SK-N-SH treated with all-trans-retinoic acid at 6 μM for 48 hours (cell line): ENCODE results near the gene OR10AG1.

Source experiments
- ATAC-seq: fragments of 200-7000 bp; cut with Tn5 transposase; 3 replicates; pipeline ENCODE4 v1.9.1; 2020; ENCODE audit warnings: mild to moderate bottlenecking, moderate library complexity
- ARNTL ChIP-seq: fragments of 450-650 bp; formaldehyde crosslinking; IDR thresholded peaks from 2 replicates; pipeline ENCODE4 v1.5.0; 2020; ENCODE audit warnings: low read depth, mild to moderate bottlenecking, moderate library complexity, borderline replicate concordance
- BACH2 ChIP-seq: fragments of 250-450 bp; sonication (Bioruptor Pico); IDR thresholded peaks from 2 replicates; pipeline ENCODE4 v1.9.0; 2021; ENCODE audit warnings: mild to moderate bottlenecking, borderline replicate concordance
- CSDC2 ChIP-seq: fragments of 250-450 bp; sonication (Bioruptor Pico); IDR thresholded peaks from 2 replicates; pipeline ENCODE4 v1.5.0; 2020; ENCODE audit warnings: mild to moderate bottlenecking, moderate library complexity
- ESRRG ChIP-seq: fragments of 250-450 bp; sonication (Bioruptor Pico); IDR thresholded peaks from 2 replicates; pipeline ENCODE4 v1.6.1; 2021; ENCODE audit warnings: mild to moderate bottlenecking
- GLIS3 ChIP-seq: fragments of 250-450 bp; sonication (Bioruptor Pico); IDR thresholded peaks from 2 replicates; pipeline ENCODE4 v1.5.0; 2020; ENCODE audit warnings: mild to moderate bottlenecking, moderate library complexity
- ISL1 ChIP-seq: fragments of 250-450 bp; sonication (Bioruptor Pico); IDR thresholded peaks from 2 replicates; pipeline ENCODE4 v2.1.2; 2022; ENCODE audit warnings: mild to moderate bottlenecking, moderate library complexity
- OSR1 ChIP-seq: fragments of 250-450 bp; sonication (Bioruptor Pico); IDR thresholded peaks from 2 replicates; pipeline ENCODE4 v1.8.0; 2022; ENCODE audit warnings: moderate library complexity, mild to moderate bottlenecking, inconsistent platforms
- PPARA ChIP-seq: fragments of 250-450 bp; sonication (Bioruptor Pico); IDR thresholded peaks from 2 replicates; pipeline ENCODE4 v1.5.0; 2020; ENCODE audit warnings: mild to moderate bottlenecking, borderline replicate concordance
- RARB ChIP-seq: fragments of 250-450 bp; sonication (Bioruptor Pico); IDR thresholded peaks from 2 replicates; pipeline ENCODE4 v1.8.0; 2021; ENCODE audit warnings: mild to moderate bottlenecking, moderate library complexity
- SNAI2 ChIP-seq: fragments of 250-450 bp; sonication (Bioruptor Pico); IDR thresholded peaks from 2 replicates; pipeline ENCODE4 v1.5.0; 2020; ENCODE audit warnings: mild to moderate bottlenecking, moderate library complexity
- TCF4 ChIP-seq: fragments of 250-450 bp; sonication (Bioruptor Pico); IDR thresholded peaks from 2 replicates; pipeline ENCODE4 v1.8.0; 2021; ENCODE audit warnings: mild to moderate bottlenecking, moderate library complexity, borderline replicate concordance
- TOX ChIP-seq: fragments of 250-450 bp; sonication (Bioruptor Pico); IDR thresholded peaks from 2 replicates; pipeline ENCODE4 v1.8.0; 2021; ENCODE audit warnings: mild to moderate bottlenecking, moderate library complexity, borderline replicate concordance
- ZC3H10 ChIP-seq: fragments of 250-450 bp; sonication (Bioruptor Pico); IDR thresholded peaks from 2 replicates; pipeline ENCODE4 v1.5.1; 2021; ENCODE audit warnings: mild to moderate bottlenecking, moderate library complexity
- ZFP3 ChIP-seq: fragments of 250-450 bp; sonication (Bioruptor Pico); IDR thresholded peaks from 2 replicates; pipeline ENCODE4 v1.5.0; 2020; ENCODE audit warnings: mild to moderate bottlenecking, moderate library complexity
- ZFP30 ChIP-seq: fragments of 450-650 bp; formaldehyde crosslinking; IDR thresholded peaks from 2 replicates; pipeline ENCODE4 v1.5.0; 2022; ENCODE audit warnings: mild to moderate bottlenecking, moderate library complexity
- ZNF565 ChIP-seq: fragments of 450-650 bp; formaldehyde crosslinking; conservative IDR thresholded peaks from 2 replicates; pipeline ENCODE4 v1.5.0; 2020; ENCODE audit warnings: low read depth, mild to moderate bottlenecking, moderate library complexity
- ZNF70 ChIP-seq: fragments of 450-650 bp; formaldehyde crosslinking; IDR thresholded peaks from 2 replicates; pipeline ENCODE4 v1.5.0; 2020; ENCODE audit warnings: mild to moderate bottlenecking, moderate library complexity
- ZNF8 ChIP-seq: fragments of 450-650 bp; formaldehyde crosslinking; IDR thresholded peaks from 2 replicates; pipeline ENCODE4 v1.5.0; 2020; ENCODE audit warnings: mild to moderate bottlenecking, moderate library complexity
- TF ChIP-seq, protein P1 (sequence below): fragments of 250-450 bp; sonication (Bioruptor Pico); IDR thresholded peaks from 2 replicates; pipeline ENCODE4 v1.5.1; 2021; ENCODE audit warnings: mild to moderate bottlenecking, moderate library complexity
- TF ChIP-seq, protein P2 (sequence below): fragments of 250-450 bp; sonication (Bioruptor Pico); IDR thresholded peaks from 2 replicates; pipeline ENCODE4 v1.8.0; 2020; ENCODE audit warnings: mild to moderate bottlenecking, moderate library complexity, borderline replicate concordance
- TF ChIP-seq, protein P3 (sequence below): fragments of 250-450 bp; sonication (Bioruptor Pico); IDR thresholded peaks from 2 replicates; pipeline ENCODE4 v1.8.0; 2021; ENCODE audit warnings: low read depth, mild to moderate bottlenecking, moderate library complexity, borderline replicate concordance

Gene OR10AG1, protein sequence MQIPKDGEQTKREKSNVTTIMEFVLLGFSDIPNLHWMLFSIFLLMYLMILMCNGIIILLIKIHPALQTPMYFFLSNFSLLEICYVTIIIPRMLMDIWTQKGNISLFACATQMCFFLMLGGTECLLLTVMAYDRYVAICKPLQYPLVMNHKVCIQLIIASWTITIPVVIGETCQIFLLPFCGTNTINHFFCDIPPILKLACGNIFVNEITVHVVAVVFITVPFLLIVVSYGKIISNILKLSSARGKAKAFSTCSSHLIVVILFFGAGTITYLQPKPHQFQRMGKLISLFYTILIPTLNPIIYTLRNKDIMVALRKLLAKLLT

DNA sequence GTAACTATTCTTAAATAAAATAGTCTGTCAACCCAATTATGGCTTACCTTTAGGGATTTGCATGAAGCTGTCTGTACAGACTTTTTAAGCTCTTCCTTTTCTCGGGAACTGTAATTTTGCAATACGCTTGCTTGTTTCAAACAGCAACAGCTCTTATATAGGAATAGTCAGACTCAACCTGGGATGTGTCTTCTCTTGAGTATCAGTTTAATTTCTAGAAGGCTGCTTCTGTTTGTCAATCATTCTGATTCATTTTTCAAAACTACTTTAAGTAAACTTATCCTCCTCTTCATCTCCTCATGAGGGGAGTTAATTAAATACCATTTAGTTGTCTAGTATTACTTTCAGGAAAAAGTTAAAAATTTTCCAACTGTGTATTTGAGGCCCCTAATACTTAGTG lies at the start of gene OR10AG1:
OR10AG1 (minus strand) TSS at position 101 of the 400 bp plus-strand sequence; CDS start at position 63, 38 bp downstream.
- TF ChIP-seq ZNF70 (CRISPR knock-in tag) (no peak), ZC3H10 (CRISPR knock-in tag) (no peak), CSDC2 (CRISPR knock-in tag) (no peak), ZFP30 (CRISPR knock-in tag) (no peak), ZNF565 (no peak), OSR1 (no peak), ZFP3 (CRISPR knock-in tag) (no peak)
- TF ChIP-seq, protein P1, sequence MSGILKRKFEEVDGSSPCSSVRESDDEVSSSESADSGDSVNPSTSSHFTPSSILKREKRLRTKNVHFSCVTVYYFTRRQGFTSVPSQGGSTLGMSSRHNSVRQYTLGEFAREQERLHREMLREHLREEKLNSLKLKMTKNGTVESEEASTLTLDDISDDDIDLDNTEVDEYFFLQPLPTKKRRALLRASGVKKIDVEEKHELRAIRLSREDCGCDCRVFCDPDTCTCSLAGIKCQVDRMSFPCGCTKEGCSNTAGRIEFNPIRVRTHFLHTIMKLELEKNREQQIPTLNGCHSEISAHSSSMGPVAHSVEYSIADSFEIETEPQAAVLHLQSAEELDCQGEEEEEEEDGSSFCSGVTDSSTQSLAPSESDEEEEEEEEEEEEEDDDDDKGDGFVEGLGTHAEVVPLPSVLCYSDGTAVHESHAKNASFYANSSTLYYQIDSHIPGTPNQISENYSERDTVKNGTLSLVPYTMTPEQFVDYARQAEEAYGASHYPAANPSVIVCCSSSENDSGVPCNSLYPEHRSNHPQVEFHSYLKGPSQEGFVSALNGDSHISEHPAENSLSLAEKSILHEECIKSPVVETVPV (CRISPR knock-in tag): no peak
- TF ChIP-seq, protein P2, sequence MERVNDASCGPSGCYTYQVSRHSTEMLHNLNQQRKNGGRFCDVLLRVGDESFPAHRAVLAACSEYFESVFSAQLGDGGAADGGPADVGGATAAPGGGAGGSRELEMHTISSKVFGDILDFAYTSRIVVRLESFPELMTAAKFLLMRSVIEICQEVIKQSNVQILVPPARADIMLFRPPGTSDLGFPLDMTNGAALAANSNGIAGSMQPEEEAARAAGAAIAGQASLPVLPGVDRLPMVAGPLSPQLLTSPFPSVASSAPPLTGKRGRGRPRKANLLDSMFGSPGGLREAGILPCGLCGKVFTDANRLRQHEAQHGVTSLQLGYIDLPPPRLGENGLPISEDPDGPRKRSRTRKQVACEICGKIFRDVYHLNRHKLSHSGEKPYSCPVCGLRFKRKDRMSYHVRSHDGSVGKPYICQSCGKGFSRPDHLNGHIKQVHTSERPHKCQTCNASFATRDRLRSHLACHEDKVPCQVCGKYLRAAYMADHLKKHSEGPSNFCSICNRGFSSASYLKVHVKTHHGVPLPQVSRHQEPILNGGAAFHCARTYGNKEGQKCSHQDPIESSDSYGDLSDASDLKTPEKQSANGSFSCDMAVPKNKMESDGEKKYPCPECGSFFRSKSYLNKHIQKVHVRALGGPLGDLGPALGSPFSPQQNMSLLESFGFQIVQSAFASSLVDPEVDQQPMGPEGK (CRISPR knock-in tag): no peak
- no peak for ATAC-seq

DNA sequence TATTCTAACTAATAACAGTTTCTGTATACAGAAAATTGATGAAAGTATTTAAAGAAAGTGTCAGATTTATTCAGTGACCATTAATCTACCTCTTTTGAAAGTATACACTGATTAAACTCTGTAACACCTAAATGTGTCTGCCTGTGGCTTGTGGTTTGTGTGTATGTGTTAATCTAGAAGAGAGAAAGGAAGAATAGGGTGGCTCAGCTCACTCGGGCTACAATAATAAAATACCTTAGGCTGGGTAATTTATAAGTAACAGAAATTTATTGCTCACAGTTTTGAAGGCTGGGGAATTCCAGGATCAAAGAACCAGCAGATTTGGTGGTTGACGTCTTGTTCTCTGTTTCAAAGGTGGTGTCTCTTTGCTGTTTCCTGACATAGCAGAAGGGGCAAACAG lies 44.1 kb upstream of the OR10AG1 start:
- no peak for TF ChIP-seq ZNF565
- TF ChIP-seq ZFP3 (CRISPR knock-in tag): no peak
- no peak for TF ChIP-seq BACH2 (CRISPR knock-in tag)
- TF ChIP-seq OSR1: no peak
- no peak for TF ChIP-seq CSDC2 (CRISPR knock-in tag)
- no peak for TF ChIP-seq ESRRG (CRISPR knock-in tag)
- TF ChIP-seq GLIS3 (CRISPR knock-in tag): no peak
- TF ChIP-seq ZC3H10 (CRISPR knock-in tag): no peak
- TF ChIP-seq ZNF70 (CRISPR knock-in tag): no peak
- no peak for TF ChIP-seq SNAI2 (CRISPR knock-in tag)
- TF ChIP-seq ZNF8 (CRISPR knock-in tag): no peak
- TF ChIP-seq, protein P2 (CRISPR knock-in tag): no peak
- TF ChIP-seq RARB (CRISPR knock-in tag): no peak
- ATAC-seq: no peak

DNA sequence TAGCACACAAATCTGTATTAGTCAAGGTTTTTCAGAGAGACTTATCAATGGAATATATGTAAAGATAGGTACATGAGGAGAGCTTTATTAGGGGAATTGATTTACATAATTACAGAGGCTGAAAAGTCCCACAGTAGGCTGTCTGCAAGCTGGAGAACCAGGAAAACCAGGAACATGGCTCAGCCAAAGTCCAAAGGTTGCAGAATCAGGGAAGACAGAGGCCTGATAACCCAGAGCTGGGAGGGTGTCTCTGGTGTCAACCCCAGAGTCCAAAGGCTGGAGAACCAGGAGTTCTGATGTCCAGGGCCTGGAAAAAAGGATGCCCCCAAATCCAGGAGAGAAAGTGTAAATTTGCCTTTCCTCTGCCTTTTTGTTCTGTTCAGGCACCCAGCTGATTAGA lies 41.0 kb upstream of the OR10AG1 start:
- no peak for ATAC-seq
- TF ChIP-seq, protein P3, sequence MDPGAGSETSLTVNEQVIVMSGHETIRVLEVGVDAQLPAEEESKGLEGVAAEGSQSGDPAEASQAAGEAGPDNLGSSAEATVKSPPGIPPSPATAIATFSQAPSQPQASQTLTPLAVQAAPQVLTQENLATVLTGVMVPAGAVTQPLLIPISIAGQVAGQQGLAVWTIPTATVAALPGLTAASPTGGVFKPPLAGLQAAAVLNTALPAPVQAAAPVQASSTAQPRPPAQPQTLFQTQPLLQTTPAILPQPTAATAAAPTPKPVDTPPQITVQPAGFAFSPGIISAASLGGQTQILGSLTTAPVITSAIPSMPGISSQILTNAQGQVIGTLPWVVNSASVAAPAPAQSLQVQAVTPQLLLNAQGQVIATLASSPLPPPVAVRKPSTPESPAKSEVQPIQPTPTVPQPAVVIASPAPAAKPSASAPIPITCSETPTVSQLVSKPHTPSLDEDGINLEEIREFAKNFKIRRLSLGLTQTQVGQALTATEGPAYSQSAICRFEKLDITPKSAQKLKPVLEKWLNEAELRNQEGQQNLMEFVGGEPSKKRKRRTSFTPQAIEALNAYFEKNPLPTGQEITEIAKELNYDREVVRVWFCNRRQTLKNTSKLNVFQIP (CRISPR knock-in tag): no peak
- TF ChIP-seq TCF4 (no peak), PPARA (CRISPR knock-in tag) (no peak), GLIS3 (CRISPR knock-in tag) (no peak), ESRRG (CRISPR knock-in tag) (no peak), ISL1 (CRISPR knock-in tag) (no peak), ZNF70 (CRISPR knock-in tag) (no peak), ZFP30 (CRISPR knock-in tag) (no peak), BACH2 (CRISPR knock-in tag) (no peak), SNAI2 (CRISPR knock-in tag) (no peak), ARNTL (CRISPR knock-in tag) (no peak), OSR1 (no peak)

DNA sequence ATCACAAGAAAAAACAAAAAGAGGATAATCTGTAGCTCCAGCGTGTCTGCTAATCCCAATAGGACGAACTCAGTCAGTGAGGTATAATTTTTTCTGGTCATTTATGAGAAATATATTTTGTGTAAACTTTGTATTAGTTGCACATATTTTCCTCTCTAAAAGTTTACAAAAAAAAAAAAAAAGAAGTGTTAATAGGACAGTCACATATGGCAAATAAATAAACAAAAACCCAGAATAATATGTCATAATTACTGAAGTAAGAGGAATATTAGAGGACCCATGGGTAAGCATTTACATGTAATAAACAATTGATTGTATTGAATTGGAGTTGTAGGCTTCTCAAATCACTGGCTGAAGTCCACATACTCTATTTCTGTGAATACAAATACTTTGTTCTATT lies 24.8 kb upstream of the OR10AG1 start, which contains the start of gene OR5F1:
OR5F1 (minus strand) TSS at position 101 of the 400 bp plus-strand sequence; CDS start at position 101, 0 bp downstream.
- ATAC-seq: no peak
- TF ChIP-seq ZNF565 (no peak), SNAI2 (CRISPR knock-in tag) (no peak), CSDC2 (CRISPR knock-in tag) (no peak), ARNTL (CRISPR knock-in tag) (no peak), TOX (CRISPR knock-in tag) (no peak), PPARA (CRISPR knock-in tag) (no peak), BACH2 (CRISPR knock-in tag) (no peak), OSR1 (no peak)
- TF ChIP-seq, protein P1 (CRISPR knock-in tag): no peak
- TF ChIP-seq, protein P2 (CRISPR knock-in tag): no peak
